Activated CD4-positive, alpha-beta T cell treated with anti-CD3 and anti-CD28 coated beads, Interleukin-2, amount 10 ng/mL, durations not matched to agents 24 days and 14 days (primary cell): ENCODE results near the gene DGKH. TPM values are rescaled to one million over a fixed set of nuclear protein-coding genes. Genes with fewer than 3 reads are reported as not detected.
A peak's percentile ranks its signal among the peaks of the same experiment; 100 is the strongest.
"Not testable (repeated sequence)": the region's sequence is repeated elsewhere in the genome, so short reads cannot be mapped to it uniquely, and the experiment has no call there.

Experiments used
- DNase-seq: peaks from one replicate; pipeline ENCODE4 v3.0.0; 2022
- H3K27ac Mint-ChIP-seq: one replicate; pipeline ENCODE4 v1.8.0; 2022; ENCODE audit warnings: mild to moderate bottlenecking, mixed read lengths
- H3K27me3 Mint-ChIP-seq: one replicate; pipeline ENCODE4 v1.8.0; 2022; ENCODE audit warnings: mixed read lengths
- H3K36me3 Mint-ChIP-seq: one replicate; pipeline ENCODE4 v1.8.0; 2022; ENCODE audit warnings: low read depth, mild to moderate bottlenecking, mixed read lengths
- H3K4me1 Mint-ChIP-seq: one replicate; pipeline ENCODE4 v1.8.0; 2021; ENCODE audit warnings: mixed read lengths
- H3K4me3 Mint-ChIP-seq: one replicate; pipeline ENCODE4 v1.8.0; 2022; ENCODE audit warnings: mild to moderate bottlenecking, moderate library complexity, mixed read lengths
- H3K9me3 Mint-ChIP-seq: one replicate; pipeline ENCODE4 v1.8.0; 2021; ENCODE audit warnings: mixed read lengths
- intact Hi-C: fragments of 100-400 bp; cut with micrococcal nuclease; formaldehyde crosslinking; loops from one replicate; pipeline ENCODE4 v1.15.1; 2023
- total RNA-seq: library from RNA; stranded (reverse); gene quantifications from 2 replicates; pipeline ENCODE4 v1.2.3, GENCODE V29; 2022

Gene DGKH
- total RNA-seq, 1 donor from 2014 or later: 17.9 TPM

DNA sequence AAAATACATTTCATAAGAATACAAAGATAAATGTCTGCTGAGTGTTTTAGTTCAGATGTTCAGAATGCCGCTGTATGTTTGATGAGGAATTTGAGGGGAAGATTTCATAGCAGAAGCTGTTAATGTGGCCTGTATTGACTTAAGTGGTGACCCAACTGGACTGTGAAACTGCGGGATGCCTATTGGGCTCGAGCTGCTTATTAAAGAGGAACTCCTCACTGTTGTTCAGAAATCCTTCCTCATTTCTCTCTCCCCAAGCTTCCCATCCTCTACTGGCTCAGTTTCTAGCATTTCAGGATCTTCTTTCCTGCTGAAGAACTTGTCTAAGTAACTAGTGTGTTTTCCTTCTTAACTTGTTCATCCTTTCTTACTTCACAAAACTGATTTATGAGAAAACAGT, 20.4 kb downstream of the DGKH start:
- Mint-ChIP-seq H3K36me3 (peaks cover 28% of the 10 kb centered on the region), H3K4me1 (peaks cover 17% of the 10 kb centered on the region), H3K27me3 (no peaks in the 10 kb centered on the region), H3K27ac (no peak overlapping the region), H3K4me3 (no peak overlapping the region), H3K9me3 (no peaks in the 10 kb centered on the region)
- DNase-seq: no peak
- intact Hi-C loops: no loop called here

DNA sequence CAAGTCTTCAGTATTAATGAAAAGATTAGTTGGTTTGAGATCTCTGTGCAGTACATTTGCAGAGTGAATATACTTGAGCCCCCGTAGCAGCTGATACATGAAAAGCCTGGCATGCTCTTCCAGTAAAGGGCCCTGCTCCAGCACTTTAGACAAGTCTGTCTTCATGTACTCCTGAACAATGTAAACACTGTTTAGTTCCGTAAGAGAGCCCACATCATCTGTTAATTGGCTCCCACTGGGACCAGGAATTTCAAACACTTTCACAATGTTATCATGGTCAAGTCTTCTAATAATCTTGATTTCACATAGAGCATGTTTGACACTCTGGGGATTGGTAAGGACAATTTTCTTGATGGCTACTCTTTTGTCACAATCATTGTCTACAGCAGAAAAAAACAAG, 22.2 kb downstream of the DGKH start:
- H3K27ac Mint-ChIP-seq, DNase-seq, H3K4me3 Mint-ChIP-seq, H3K27me3 Mint-ChIP-seq, H3K9me3 Mint-ChIP-seq, intact Hi-C loops: not testable (repeated sequence)
- peaks cover 14% of the 10 kb centered on the region for H3K4me1 Mint-ChIP-seq
- H3K36me3 Mint-ChIP-seq: peaks cover 24% of the 10 kb centered on the region

DNA sequence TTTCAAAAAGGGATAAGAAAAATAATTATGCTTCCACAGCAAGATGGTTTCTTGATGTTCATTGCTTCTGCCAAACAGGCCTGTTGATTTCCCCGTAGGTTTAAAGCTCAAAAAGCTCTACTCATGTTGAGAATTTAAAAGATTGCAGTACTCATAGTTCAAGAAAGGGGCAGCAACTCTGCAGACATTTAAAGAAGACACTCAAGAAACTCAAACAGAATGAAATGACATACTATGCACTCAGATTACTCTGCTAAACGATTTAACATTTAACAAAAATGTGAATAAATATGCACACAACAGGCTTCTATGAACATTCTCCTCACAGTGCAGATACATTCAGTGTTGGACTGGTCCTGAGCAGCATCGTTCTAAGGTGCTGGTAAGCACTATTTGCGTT, 22.7 kb downstream of the DGKH start:
- H3K27me3 Mint-ChIP-seq, intact Hi-C loops, DNase-seq, H3K4me3 Mint-ChIP-seq, H3K9me3 Mint-ChIP-seq, H3K27ac Mint-ChIP-seq: not testable (repeated sequence)
- Mint-ChIP-seq H3K4me1 (peaks cover 16% of the 10 kb centered on the region), H3K36me3 (peaks cover 24% of the 10 kb centered on the region)

DNA sequence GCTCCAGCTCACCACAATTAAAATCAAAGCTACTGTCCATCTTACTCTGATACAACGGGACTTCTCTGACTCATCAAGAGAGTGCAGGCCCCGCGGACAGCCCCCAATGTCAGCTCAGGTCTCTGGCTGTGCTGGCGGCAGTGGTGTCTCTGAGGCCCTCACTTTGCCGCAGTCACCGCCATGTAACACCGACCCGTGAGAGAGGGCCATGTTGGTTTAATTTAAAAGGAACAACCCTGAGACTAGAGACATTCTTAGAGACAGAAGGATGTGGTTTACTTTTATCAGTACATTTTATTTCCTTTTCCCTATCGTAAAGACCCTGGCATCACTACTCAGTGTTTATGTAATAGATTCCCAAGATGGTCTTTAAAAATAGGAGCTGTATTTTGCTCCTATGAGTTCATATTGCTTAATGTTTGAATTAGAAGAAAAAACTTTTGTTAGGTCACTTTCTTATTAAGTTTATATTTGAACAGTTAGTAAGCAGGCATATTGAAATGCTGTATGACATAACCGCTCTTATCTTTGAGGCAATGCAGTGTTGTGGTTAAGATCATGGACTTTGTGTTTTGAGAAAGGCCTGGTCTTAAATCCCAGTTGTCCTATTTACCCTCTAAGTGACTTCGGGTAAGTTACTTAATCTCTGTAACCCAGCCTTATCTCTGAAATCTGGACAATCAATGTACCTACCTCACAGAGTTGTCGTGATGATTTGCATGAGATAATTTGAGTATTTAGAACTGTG, 23.4 kb downstream of the DGKH start:
- Mint-ChIP-seq H3K27me3 (no peaks in the 10 kb centered on the region), H3K4me3 (no peak overlapping the region), H3K27ac (no peak overlapping the region), H3K9me3 (no peaks in the 10 kb centered on the region), H3K36me3 (peaks cover 21% of the 10 kb centered on the region), H3K4me1 (peaks cover 16% of the 10 kb centered on the region)
- DNase-seq: no peak
- intact Hi-C loops: no loop called here

DNA sequence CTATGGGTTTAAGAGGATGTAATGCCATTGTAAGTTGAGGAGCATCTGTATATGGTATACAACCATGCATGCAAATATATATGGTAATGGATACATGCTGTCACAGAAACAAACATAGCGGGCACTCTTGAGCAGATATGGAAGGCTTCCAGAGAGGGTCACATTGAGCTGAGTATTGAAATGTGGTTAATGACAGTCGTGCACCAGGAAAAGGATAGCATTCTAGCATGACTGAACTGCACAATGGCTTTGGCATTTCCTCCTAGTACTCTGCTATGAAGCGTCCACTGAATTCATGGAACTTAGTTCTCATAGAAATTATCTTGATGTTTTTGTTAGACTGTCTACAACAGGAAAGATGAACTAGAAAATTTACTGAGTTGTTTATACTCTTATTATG, 25.2 kb downstream of the DGKH start:
- Mint-ChIP-seq H3K27me3 (no peaks in the 10 kb centered on the region), H3K9me3 (no peaks in the 10 kb centered on the region), H3K4me3 (no peak overlapping the region), H3K4me1 (peaks cover 16% of the 10 kb centered on the region), H3K36me3 (peaks cover 21% of the 10 kb centered on the region), H3K27ac (no peak overlapping the region)
- intact Hi-C loops: no loop called here
- no peak for DNase-seq

DNA sequence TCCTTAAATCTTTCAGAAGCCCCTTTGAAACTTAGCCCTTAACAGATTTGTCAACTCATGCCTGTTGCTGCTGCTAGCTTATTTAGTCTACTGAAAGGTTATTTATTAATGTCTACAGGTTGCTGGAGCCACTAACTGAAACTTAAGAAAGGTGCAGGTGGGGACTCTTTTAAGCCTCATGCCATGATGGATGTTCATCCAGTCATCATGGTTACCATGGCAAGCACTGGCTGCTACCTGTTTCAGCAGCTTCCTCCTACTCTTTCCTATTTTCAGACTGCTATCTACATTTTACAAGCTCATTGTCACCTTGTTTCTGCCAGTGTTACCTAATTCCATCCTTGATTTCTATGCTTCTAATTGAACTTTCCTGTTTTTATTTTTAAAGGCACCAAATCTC, 27.1 kb downstream of the DGKH start:
- H3K4me1 Mint-ChIP-seq: peaks cover 11% of the 10 kb centered on the region
- no peak for DNase-seq
- no peaks in the 10 kb centered on the region for H3K27me3 Mint-ChIP-seq
- H3K27ac Mint-ChIP-seq: no peak overlapping the region
- intact Hi-C loops: no loop called here
- peaks cover 12% of the 10 kb centered on the region for H3K36me3 Mint-ChIP-seq
- H3K4me3 Mint-ChIP-seq: no peak overlapping the region
- H3K9me3 Mint-ChIP-seq: no peaks in the 10 kb centered on the region

DNA sequence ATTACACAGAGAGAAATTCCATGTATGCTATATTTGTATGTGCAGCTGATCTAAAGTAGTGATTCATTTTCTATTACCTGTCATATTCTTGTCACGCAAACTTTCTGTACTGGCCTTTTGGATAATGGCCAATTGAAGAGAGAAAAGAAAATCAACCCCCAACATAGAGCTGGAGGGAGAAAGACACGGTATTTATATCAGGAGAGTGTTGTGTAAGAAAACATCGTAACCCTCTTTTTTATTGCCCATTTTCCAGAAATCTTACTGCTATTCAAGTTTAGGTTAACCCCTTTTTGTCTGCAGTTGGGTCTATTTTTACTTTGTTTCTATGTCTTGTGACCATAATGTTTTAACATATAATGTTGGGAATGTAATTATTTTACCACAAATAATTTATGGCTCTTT, 27.9 kb downstream of the DGKH start:
- no peak for DNase-seq
- no peak overlapping the region for H3K4me3 Mint-ChIP-seq
- intact Hi-C loops: no loop called here
- no peaks in the 10 kb centered on the region for H3K27me3 Mint-ChIP-seq
- H3K27ac Mint-ChIP-seq: no peak overlapping the region
- peaks cover 8% of the 10 kb centered on the region for H3K4me1 Mint-ChIP-seq
- peaks cover 6% of the 10 kb centered on the region for H3K36me3 Mint-ChIP-seq
- no peaks in the 10 kb centered on the region for H3K9me3 Mint-ChIP-seq

DNA sequence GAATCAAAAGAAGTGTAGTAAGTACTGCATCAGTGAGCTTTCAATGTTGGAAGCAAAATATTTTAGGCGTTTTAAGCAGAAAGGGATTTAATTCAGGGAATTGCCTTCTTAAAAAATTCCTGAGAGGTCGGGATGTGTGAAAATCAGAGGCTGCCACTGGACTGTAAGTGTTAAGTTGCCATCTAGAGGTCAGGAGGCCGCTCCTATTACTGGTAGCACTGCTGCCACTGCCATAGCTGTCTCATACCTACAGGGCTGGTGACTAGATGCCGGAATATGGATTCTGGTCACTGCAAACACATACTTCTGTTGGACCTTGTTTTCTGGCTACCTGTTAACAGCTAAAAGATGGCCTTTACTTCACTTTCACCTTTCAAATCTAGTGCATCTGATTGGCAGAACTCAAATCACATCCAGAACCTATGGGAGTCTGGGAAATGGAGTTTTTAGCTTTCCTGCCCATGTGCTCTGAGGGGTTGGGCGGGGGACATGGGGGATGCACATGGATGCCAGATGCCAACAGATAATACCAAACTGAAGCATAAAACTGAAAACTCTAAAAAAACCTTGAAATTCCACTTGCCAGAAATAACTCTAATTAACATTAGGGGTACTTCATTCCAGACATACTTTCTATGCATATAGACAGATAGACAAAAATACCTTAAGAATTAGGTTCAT, 29.8 kb downstream of the DGKH start:
- H3K27me3 Mint-ChIP-seq: no peaks in the 10 kb centered on the region
- intact Hi-C loops: no loop called here
- H3K4me3 Mint-ChIP-seq: no peak overlapping the region
- peaks cover 11% of the 10 kb centered on the region for H3K36me3 Mint-ChIP-seq
- peaks cover 5% of the 10 kb centered on the region for H3K9me3 Mint-ChIP-seq
- peaks cover 6% of the 10 kb centered on the region for H3K4me1 Mint-ChIP-seq
- H3K27ac Mint-ChIP-seq: no peak overlapping the region
- no peak for DNase-seq

DNA sequence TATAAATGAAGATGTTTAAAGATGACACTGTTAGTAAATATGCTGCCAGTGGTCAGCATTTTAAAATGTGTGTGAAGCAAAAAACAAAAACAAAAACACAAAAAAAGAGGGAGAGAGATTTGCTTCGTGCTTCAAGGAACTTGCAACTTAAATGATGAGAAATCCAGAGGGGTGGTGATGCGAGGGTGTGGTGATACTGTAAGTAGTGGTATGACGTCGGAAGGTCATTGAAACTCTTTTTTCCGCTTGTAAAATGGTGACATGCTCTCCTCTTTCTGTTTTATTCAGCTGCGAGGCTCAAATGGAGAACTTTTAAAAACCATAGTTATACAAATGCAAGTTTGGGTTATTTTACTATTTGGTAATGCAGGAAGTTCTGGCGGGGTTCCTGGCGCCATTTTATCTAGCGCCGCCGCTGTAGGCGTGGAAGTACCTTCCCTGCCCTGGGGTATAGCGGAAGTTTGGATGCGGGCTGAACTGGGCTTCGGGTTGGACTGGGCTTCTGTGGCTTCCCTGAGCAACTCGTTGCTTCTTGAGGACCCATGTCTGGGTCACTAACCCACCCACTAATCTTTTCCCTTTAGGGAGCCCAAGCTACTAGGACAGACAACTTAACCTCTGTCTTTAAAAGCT, 34.8 kb downstream of the DGKH start:
- intact Hi-C loops: no loop called here
- Mint-ChIP-seq H3K36me3 (peaks cover 22% of the 10 kb centered on the region), H3K4me3 (no peak overlapping the region), H3K27ac (no peak overlapping the region), H3K27me3 (no peaks in the 10 kb centered on the region), H3K4me1 (peaks cover 4% of the 10 kb centered on the region), H3K9me3 (peaks cover 5% of the 10 kb centered on the region)
- no peak for DNase-seq

DNA sequence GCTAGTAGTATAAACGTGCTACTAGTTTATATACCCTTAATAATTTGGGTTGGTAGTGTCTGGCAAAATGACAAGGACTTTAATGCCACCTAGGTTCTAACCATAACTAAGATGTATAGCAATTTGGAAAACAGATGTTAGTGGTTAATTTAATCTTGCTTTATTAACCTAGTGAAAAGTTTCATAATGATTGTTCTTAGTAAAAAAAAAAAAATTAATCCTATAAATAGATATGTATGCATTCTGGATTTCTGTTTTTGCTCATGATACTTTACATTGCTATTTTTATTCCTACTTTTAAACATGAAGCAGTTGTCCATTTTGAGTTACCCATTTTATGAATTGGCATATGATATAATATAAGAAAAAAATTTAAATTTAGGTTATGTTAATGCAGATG, 36.3 kb downstream of the DGKH start:
- Mint-ChIP-seq H3K27me3 (no peaks in the 10 kb centered on the region), H3K4me1 (peaks cover 4% of the 10 kb centered on the region), H3K9me3 (peaks cover 5% of the 10 kb centered on the region), H3K27ac (no peak overlapping the region), H3K4me3 (no peak overlapping the region), H3K36me3 (peaks cover 24% of the 10 kb centered on the region)
- no peak for DNase-seq
- intact Hi-C loops: no loop called here

DNA sequence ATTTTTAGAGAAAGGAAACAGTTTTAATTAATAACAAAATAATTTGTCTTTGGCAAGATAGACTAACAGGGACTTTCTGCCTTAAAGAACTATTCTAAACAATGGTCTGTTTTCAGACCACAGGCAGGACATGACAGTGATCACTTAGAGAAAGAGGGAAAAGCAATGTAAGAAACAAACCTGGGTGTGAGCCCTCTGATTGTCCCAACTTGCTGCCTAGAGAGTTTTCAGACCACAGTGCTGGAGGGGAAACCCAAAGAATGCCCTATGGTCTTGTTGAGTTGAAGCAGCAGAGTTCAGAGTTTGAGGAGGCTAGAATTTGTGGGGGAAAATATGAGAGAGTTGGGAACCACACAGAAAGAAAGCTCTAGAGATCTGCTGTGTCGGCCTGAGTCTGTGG, 38.1 kb downstream of the DGKH start:
- Mint-ChIP-seq H3K4me3 (no peak overlapping the region), H3K4me1 (peaks cover 4% of the 10 kb centered on the region), H3K27ac (peak overlapping the region; percentile 27), H3K27me3 (no peaks in the 10 kb centered on the region), H3K36me3 (peaks cover 31% of the 10 kb centered on the region), H3K9me3 (peaks cover 5% of the 10 kb centered on the region)
- intact Hi-C loops: no loop called here
- DNase-seq: no peak

DNA sequence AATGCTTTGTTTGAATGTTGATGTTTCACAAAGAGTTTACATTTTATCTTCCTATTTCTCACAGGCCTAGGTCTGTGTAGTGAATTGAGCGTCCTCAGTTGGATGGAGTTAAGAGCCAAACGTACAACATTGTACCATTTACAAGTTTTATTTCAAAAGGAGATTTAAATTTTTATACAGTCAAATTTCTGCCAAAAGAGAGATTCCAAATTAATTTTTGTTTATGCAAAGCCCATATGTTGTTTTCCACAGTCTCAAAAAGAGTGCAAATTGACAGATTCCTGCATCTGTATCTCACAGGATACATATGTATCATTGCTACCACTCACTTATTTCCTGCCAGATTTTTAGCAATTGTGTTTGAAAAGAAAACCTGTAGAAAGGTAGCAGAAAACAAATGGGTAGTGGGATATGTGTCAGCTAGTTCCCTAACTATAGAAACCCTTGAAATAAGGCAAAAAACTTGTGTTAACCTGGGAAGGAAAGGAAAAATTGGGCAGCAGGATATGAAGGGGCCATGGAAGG, 46.1 kb downstream of the DGKH start:
- Mint-ChIP-seq H3K4me1 (peaks cover 4% of the 10 kb centered on the region), H3K27me3 (no peaks in the 10 kb centered on the region), H3K27ac (no peak overlapping the region), H3K9me3 (no peaks in the 10 kb centered on the region), H3K36me3 (peaks cover 15% of the 10 kb centered on the region), H3K4me3 (no peak overlapping the region)
- intact Hi-C loops: no loop called here
- no peak for DNase-seq

DNA sequence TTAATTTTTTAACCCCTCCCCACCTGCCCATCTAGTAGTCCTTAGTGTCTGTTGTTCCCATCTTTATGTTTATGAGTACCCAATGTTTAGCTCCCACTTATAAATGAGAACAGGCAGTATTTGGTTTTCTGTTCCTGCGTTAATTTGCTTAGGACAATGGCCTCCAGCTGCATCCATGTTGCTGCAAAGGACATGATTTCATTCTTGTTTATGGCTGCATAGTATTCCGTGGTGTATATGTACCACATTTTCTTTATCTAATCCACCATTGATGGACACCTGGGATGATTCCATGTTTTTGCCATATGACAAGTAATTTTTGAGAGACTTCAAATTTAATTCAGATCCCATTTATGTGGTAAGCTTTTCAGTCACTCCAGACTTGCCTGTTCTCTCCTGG, 47.8 kb downstream of the DGKH start:
- not testable (repeated sequence) for H3K36me3 Mint-ChIP-seq, H3K27ac Mint-ChIP-seq

DNA sequence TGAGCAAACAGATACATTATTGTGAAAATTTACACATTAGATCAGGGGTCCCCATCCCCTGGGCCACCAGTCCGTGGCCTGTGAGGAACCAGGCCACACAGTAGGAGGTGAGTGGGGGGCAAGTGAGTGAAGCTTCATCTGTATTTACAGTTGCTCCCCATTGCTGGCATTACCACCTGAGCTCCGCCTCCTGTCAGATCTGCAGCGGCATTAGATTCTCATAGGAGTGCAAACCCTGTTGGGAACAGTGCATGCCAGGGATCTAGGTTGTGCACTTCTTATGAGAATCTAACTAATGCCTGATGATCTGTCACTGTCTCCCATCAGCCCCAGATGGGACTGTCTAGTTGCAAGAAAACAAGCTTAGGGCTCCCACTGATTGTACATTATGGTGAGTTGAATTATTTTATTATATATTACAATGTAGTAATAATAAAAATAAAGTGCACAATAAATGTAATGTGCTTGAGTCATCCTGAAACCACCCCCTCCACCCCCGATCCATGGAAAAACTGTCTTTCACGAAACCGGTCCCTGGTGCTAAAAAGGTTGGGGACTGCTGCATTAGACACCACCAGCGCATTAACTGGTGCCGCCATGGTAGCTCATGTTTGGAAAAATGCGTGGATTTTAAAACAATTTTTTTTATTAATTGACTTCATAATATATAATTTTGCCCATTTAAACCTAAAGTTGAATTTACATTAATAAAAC, 51.7 kb downstream of the DGKH start:
- Mint-ChIP-seq H3K9me3 (no peaks in the 10 kb centered on the region), H3K36me3 (peaks cover 4% of the 10 kb centered on the region), H3K4me3 (no peak overlapping the region), H3K4me1 (peaks cover 13% of the 10 kb centered on the region), H3K27ac (no peak overlapping the region), H3K27me3 (no peaks in the 10 kb centered on the region)
- intact Hi-C loops: no loop called here
- no peak for DNase-seq

More for the DNA sequence above, 47.8 kb downstream of the DGKH start:
- H3K4me3 Mint-ChIP-seq, H3K27me3 Mint-ChIP-seq, DNase-seq, intact Hi-C loops, H3K4me1 Mint-ChIP-seq, H3K9me3 Mint-ChIP-seq: not testable (repeated sequence)
